ENCODE data around the gene FBXO7.
"Not testable (repeated sequence)": the region's sequence is repeated elsewhere in the genome, so short reads cannot be mapped to it uniquely, and the experiment has no call there.

FBXO7 gene

GRCh38 chr22:32474635-32475467 is at the start of gene FBXO7:
Gene FBXO7 (plus strand): TSS chr22:32474811. CDS start chr22:32475003, 192 bp downstream.
- peak; percentile 80 for DNase-seq

GRCh38 chr22:32426881-32427280 is 47.7 kb upstream of the FBXO7 start:
- no peak for DNase-seq

GRCh38 chr22:32430352-32430751 is 44.3 kb upstream of the FBXO7 start:
- DNase-seq: no peak

GRCh38 chr22:32444068-32444467 is 30.5 kb upstream of the FBXO7 start:
- no peak for DNase-seq

GRCh38 chr22:32446321-32446720 is 28.3 kb upstream of the FBXO7 start:
- DNase-seq: no peak

GRCh38 chr22:32448980-32449379 is 25.6 kb upstream of the FBXO7 start:
- no peak for DNase-seq

- no peak for DNase-seq
Observed at GRCh38 chr22:32457031-32457430, 17.6 kb upstream of the FBXO7 start.

GRCh38 chr22:32462452-32462851 is 12.2 kb upstream of the FBXO7 start:
- no peak for DNase-seq

GRCh38 chr22:32465661-32466060 is 8.9 kb upstream of the FBXO7 start:
- no peak for DNase-seq

- DNase-seq: no peak
Observed at GRCh38 chr22:32466496-32466895, 8.1 kb upstream of the FBXO7 start.

GRCh38 chr22:32469799-32470212 is 4.8 kb upstream of the FBXO7 start:
- no peak for DNase-seq

- peak; percentile 74 for DNase-seq
Observed at GRCh38 chr22:32473388-32473952, 1.1 kb upstream of the FBXO7 start.

- peak; percentile 30 for DNase-seq
Observed at GRCh38 chr22:32475468-32476010, 928 bp downstream of the FBXO7 start.

GRCh38 chr22:32476281-32477195 is 1.9 kb downstream of the FBXO7 start:
- DNase-seq: peak; percentile 22

GRCh38 chr22:32477596-32477995 is 3.0 kb downstream of the FBXO7 start:
- DNase-seq: no peak

- not testable (repeated sequence) for DNase-seq
Observed at GRCh38 chr22:32478552-32478951, 3.9 kb downstream of the FBXO7 start.

GRCh38 chr22:32478994-32479393 is 4.4 kb downstream of the FBXO7 start:
- no peak for DNase-seq

- no peak for DNase-seq
Observed at GRCh38 chr22:32480238-32480637, 5.6 kb downstream of the FBXO7 start.

GRCh38 chr22:32482708-32483107 is 8.1 kb downstream of the FBXO7 start:
- DNase-seq: peak; percentile 15

GRCh38 chr22:32486656-32487390 is 12.2 kb downstream of the FBXO7 start:
- DNase-seq: no peak

- no peak for DNase-seq
Observed at GRCh38 chr22:32487461-32487860, 12.8 kb downstream of the FBXO7 start.

GRCh38 chr22:32489377-32489776 is 14.8 kb downstream of the FBXO7 start:
- DNase-seq: no peak
